ENCODE measurements around the gene BAG3. TPM values are rescaled to one million over a fixed set of nuclear protein-coding genes. Genes with fewer than 3 reads are reported as not detected.

The BAG3 gene
- total and polyA plus RNA-seq, 9 of the 15 experiments (the other 6 are each of a cell fraction or from before 2014, with no cell fraction given): 2.6 to 27.4 (median 7.2) TPM

DNA sequence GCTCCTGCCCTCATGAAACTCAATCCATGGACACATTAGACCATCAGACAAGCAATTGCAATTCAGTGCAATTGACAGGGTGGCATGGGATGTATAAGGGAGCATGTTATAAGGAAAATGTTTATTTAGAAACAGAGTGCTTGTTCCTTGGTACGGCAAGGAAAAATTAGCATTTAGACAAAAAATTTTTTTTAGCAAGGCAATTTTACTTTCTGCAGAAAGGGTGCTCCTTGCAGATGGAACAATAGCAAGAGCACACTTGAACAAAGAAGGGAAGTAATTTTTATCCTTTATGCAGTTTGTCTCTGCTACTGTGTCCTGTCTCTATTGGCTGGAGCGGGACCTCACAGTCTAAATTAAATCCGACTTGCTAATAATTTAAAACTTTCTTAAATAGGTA is 6.2 kb upstream of the BAG3 start:
- POLR2A ChIA-PET: no interaction called here
- no TSS peak for BruUV-seq (replicated peaks)
- TF ChIP-seq TRIM28 (IDR thresholded peaks at IDR 0.05): 0 out of 2 replicates have a peak, but pooled peaks have one; percentile 19
- TF ChIP-seq ZNF280A (IDR thresholded peaks at IDR 0.05; ENCODE audit: low read depth, partially characterized antibody): peak; percentile 83
- TF ChIP-seq NCOA2 (IDR thresholded peaks at IDR 0.05; ENCODE audit: partially characterized antibody in 2 of 2): no peak
- no peak for TF ChIP-seq ZNF75A (CRISPR knock-in tag; IDR thresholded peaks at IDR 0.05)
- TF ChIP-seq TRIM24 (IDR thresholded peaks at IDR 0.05): peak in 1 of 2 experiments; percentile 17; a peak in 1 of 4 replicates
- TF ChIP-seq CBX3 (IDR thresholded peaks at IDR 0.05; ENCODE audit: borderline replicate concordance in 1 of 2, low read length in 2 of 2): peak in 1 of 2 experiments; percentile 76; a peak in 1 of 3 replicates

More for the DNA sequence above, 6.2 kb upstream of the BAG3 start:
- CTCF ChIA-PET (ENCODE audit: low intra/inter-chr PET ratio): interaction anchor here (1.1 kb wide), 1 partner anchor 28 kb away, joined by 3 read pairs; no protein-coding TSS in a partner anchor
- ATAC-seq (no peak), DNase-seq (ENCODE audit: extremely low read depth in 1 of 4, low spot score in 3 of 4) (no peak), FAIRE-seq (no peak)
- intact Hi-C loops (cut with micrococcal nuclease) (no loop called here), in situ Hi-C loops (cut with MboI) (no loop called here)
- no peak overlapping the region for H3K27ac ChIP-seq (ENCODE audit: extremely low read depth, low read depth, low read length)
- WGBS (ENCODE audit: insufficient coverage, low coverage, missing lambda C conversion rate): 44% methylated on average over 3 of the region's 3 CpGs
- H3K4me2 ChIP-seq (ENCODE audit: insufficient read depth, low read length): no peak overlapping the region
- no peaks in the 10 kb centered on the region for H3K36me3 ChIP-seq (ENCODE audit: control insufficient read depth, insufficient read depth, low read length)
- no peak overlapping the region for H3K4me3 ChIP-seq
- no peak overlapping the region for H2AFZ ChIP-seq (ENCODE audit: low read depth, low read length)
- peaks cover 2% of the 10 kb centered on the region for H3K9me3 ChIP-seq (replicated peaks; ENCODE audit: control insufficient read depth, insufficient read depth, low read depth, low read length)
- H4K20me1 ChIP-seq (replicated peaks; ENCODE audit: control insufficient read depth, insufficient read depth, low read length): no peaks in the 10 kb centered on the region
- no peaks in the 10 kb centered on the region for H3K27me3 ChIP-seq (ENCODE audit: control insufficient read depth in 2 of 2, insufficient read depth in 2 of 2, low read length in 2 of 2)
- H3K79me2 ChIP-seq (ENCODE audit: control insufficient read depth, insufficient read depth, low read length): no peaks in the 10 kb centered on the region
- no peak overlapping the region for H3K9ac ChIP-seq (ENCODE audit: insufficient read depth in 1 of 2, low read depth in 2 of 2, low read length in 2 of 2)
- no peaks in the 10 kb centered on the region for H3K4me1 ChIP-seq (replicated peaks in 1 of 2; ENCODE audit: control insufficient read depth in 2 of 2, insufficient read depth in 2 of 2, low read length in 2 of 2)
- no peaks in the 10 kb centered on the region for H3K9me1 ChIP-seq (ENCODE audit: control insufficient read depth, insufficient read depth, low read length)
